WTC11 (cell line): ENCODE measurements around the gene CHRNA5. TPM values are rescaled to one million over a fixed set of nuclear protein-coding genes. Genes with fewer than 3 reads are reported as not detected.

Source experiments
- ATAC-seq: fragments of 200-7000 bp; cut with Tn5 transposase; 2 replicates; pipeline ENCODE4 v1.10.0; 2021; ENCODE audit warnings: mild to moderate bottlenecking, moderate library complexity
- CTCF ChIA-PET: fragments of 300-600 bp; sonication (Branson Sonifier 250); formaldehyde crosslinking; loops from one replicate; lab custom pipeline; 2021; ENCODE audit warnings: antibody characterized with exemption; lab: Charles Lee
- POLR2A ChIA-PET: fragments of 350-600 bp; sonication (Branson Sonifier 250); formaldehyde crosslinking; loops from one replicate; lab custom pipeline; 2021; ENCODE audit warnings: antibody characterized with exemption; lab: Charles Lee
- DNase-seq: peaks from one replicate; pipeline ENCODE4 v3.0.0; 2021; ENCODE audit warnings: low spot score
- H3K27ac Mint-ChIP-seq: 2 replicates; pipeline ENCODE4 v1.8.0; 2021; ENCODE audit warnings: mixed read lengths
- H3K27me3 Mint-ChIP-seq: 2 replicates; pipeline ENCODE4 v1.8.0; 2021; ENCODE audit warnings: low read depth, mild to moderate bottlenecking, moderate library complexity, mixed read lengths
- H3K36me3 Mint-ChIP-seq: 2 replicates; pipeline ENCODE4 v1.8.0; 2021; ENCODE audit warnings: mixed read lengths
- H3K4me1 Mint-ChIP-seq: 2 replicates; pipeline ENCODE4 v1.8.0; 2022; ENCODE audit warnings: mixed read lengths
- H3K4me3 Mint-ChIP-seq: 2 replicates; pipeline ENCODE4 v1.8.0; 2021; ENCODE audit warnings: mild to moderate bottlenecking, moderate library complexity, mixed read lengths
- H3K9me3 Mint-ChIP-seq: 2 replicates; pipeline ENCODE4 v1.8.0; 2021; ENCODE audit warnings: mixed read lengths
- ATF2 ChIP-seq: sonication (generic); formaldehyde crosslinking; IDR thresholded peaks from 2 replicates; pipeline ENCODE4 v1.8.1; 2022; ENCODE audit warnings: low read depth, missing genetic modification reagents, borderline replicate concordance
- ATF6 ChIP-seq: sonication (generic); formaldehyde crosslinking; IDR thresholded peaks from 2 replicates; pipeline ENCODE4 v1.8.1; 2023; ENCODE audit warnings: mild to moderate bottlenecking, missing genetic modification reagents
- ELF4 ChIP-seq: sonication (generic); formaldehyde crosslinking; IDR thresholded peaks from 2 replicates; pipeline ENCODE4 v1.8.1; 2022; ENCODE audit warnings: low read depth, mild to moderate bottlenecking, moderate library complexity, missing genetic modification reagents
- EMX1 ChIP-seq: fragments of 250-450 bp; sonication (Bioruptor Pico); IDR thresholded peaks from 2 replicates; pipeline ENCODE4 v1.8.0; 2021; ENCODE audit warnings: mild to moderate bottlenecking
- ERG ChIP-seq: fragments of 250-450 bp; sonication (Bioruptor Pico); IDR thresholded peaks from 2 replicates; pipeline ENCODE4 v1.8.0; 2021; ENCODE audit warnings: mild to moderate bottlenecking
- ESRRA ChIP-seq: sonication (generic); formaldehyde crosslinking; IDR thresholded peaks from 2 replicates; pipeline ENCODE4 v1.8.1; 2022; ENCODE audit warnings: mild to moderate bottlenecking, missing genetic modification reagents, borderline replicate concordance
- ETV6 ChIP-seq: sonication (generic); formaldehyde crosslinking; IDR thresholded peaks from 2 replicates; pipeline ENCODE4 v1.8.1; 2022; ENCODE audit warnings: mild to moderate bottlenecking, missing genetic modification reagents
- GRHL2 ChIP-seq: fragments of 250-450 bp; sonication (Bioruptor Pico); IDR thresholded peaks from 2 replicates; pipeline ENCODE4 v1.8.0; 2022; ENCODE audit warnings: mild to moderate bottlenecking, moderate library complexity; ENCODE audit not compliant: insufficient replicate concordance, severe bottlenecking
- MAX ChIP-seq: sonication (generic); formaldehyde crosslinking; IDR thresholded peaks from 2 replicates; pipeline ENCODE4 v1.8.0; 2022; ENCODE audit warnings: mild to moderate bottlenecking, missing genetic modification reagents
- NFE2L1 ChIP-seq: sonication (generic); formaldehyde crosslinking; IDR thresholded peaks from 2 replicates; pipeline ENCODE4 v1.8.1; 2023; ENCODE audit warnings: missing genetic modification reagents
- NFYB ChIP-seq: sonication (generic); formaldehyde crosslinking; conservative IDR thresholded peaks from 2 replicates; pipeline ENCODE4 v1.8.0; 2022; ENCODE audit warnings: low read depth, missing genetic modification reagents
- NR2C2 ChIP-seq: sonication (generic); formaldehyde crosslinking; IDR thresholded peaks from 2 replicates; pipeline ENCODE4 v1.8.0; 2022; ENCODE audit warnings: mild to moderate bottlenecking, missing genetic modification reagents
- PRRX2 ChIP-seq: fragments of 250-450 bp; sonication (Bioruptor Pico); IDR thresholded peaks from 2 replicates; pipeline ENCODE4 v1.8.0; 2021; ENCODE audit warnings: mild to moderate bottlenecking
- RELA ChIP-seq: sonication (generic); formaldehyde crosslinking; IDR thresholded peaks from 2 replicates; pipeline ENCODE4 v1.8.1; 2022; ENCODE audit warnings: missing genetic modification reagents, mild to moderate bottlenecking, borderline replicate concordance
- SP1 ChIP-seq: sonication (generic); formaldehyde crosslinking; conservative IDR thresholded peaks from 2 replicates; pipeline ENCODE4 v1.8.1; 2022; ENCODE audit warnings: missing genetic modification reagents
- TEAD4 ChIP-seq: sonication (generic); formaldehyde crosslinking; IDR thresholded peaks from 2 replicates; pipeline ENCODE4 v1.8.0; 2022; ENCODE audit warnings: mild to moderate bottlenecking, missing genetic modification reagents
- USF1 ChIP-seq: sonication (generic); formaldehyde crosslinking; IDR thresholded peaks from 2 replicates; pipeline ENCODE4 v1.8.0; 2022; ENCODE audit warnings: mild to moderate bottlenecking, missing genetic modification reagents
- ZNF121 ChIP-seq: sonication (generic); formaldehyde crosslinking; IDR thresholded peaks from 2 replicates; pipeline ENCODE4 v1.8.0; 2023; ENCODE audit warnings: missing genetic modification reagents
- ZNF263 ChIP-seq: sonication (generic); formaldehyde crosslinking; IDR thresholded peaks from 2 replicates; pipeline ENCODE4 v1.8.1; 2022; ENCODE audit warnings: low read depth, mild to moderate bottlenecking, moderate library complexity, missing genetic modification reagents
- ZNF416 ChIP-seq: fragments of 250-450 bp; sonication (Bioruptor Pico); IDR thresholded peaks from 2 replicates; pipeline ENCODE4 v1.9.0; 2021; ENCODE audit warnings: mild to moderate bottlenecking, inconsistent platforms
- ZNF532 ChIP-seq: fragments of 250-450 bp; sonication (Bioruptor Pico); IDR thresholded peaks from 2 replicates; pipeline ENCODE4 v1.9.0; 2021; ENCODE audit warnings: mild to moderate bottlenecking, borderline replicate concordance
- total RNA-seq: library from RNA; stranded (reverse); gene quantifications from 3 replicates; pipeline ENCODE4 v1.2.3, GENCODE V29; 2021

The CHRNA5 gene
- total RNA-seq, 1 experiment from 2014 or later = 21.0 TPM

GRCh38 chr15:78614021-78614420 lies 48.7 kb downstream of the CHRNA5 start (continued):
- TF ChIP-seq ATF6 (CRISPR knock-in tag) = no peak
- TF ChIP-seq ETV6 (CRISPR knock-in tag) = no peak
- TF ChIP-seq NFE2L1 (CRISPR knock-in tag) = no peak
- TF ChIP-seq PRRX2 (CRISPR knock-in tag) = no peak
- no peak for TF ChIP-seq GRHL2 (CRISPR knock-in tag)
- TF ChIP-seq ELF4 (CRISPR knock-in tag) = no peak
- no peak for TF ChIP-seq ESRRA
- TF ChIP-seq MAX (CRISPR knock-in tag) = no peak
- TF ChIP-seq EMX1 (CRISPR knock-in tag) = no peak
- TF ChIP-seq NR2C2 (CRISPR knock-in tag) = no peak

GRCh38 chr15:78615151-78615589 lies 49.9 kb downstream of the CHRNA5 start:
- H3K4me3 Mint-ChIP-seq = no peak overlapping the region
- H3K27ac Mint-ChIP-seq = no peak overlapping the region
- TF ChIP-seq ZNF416 (CRISPR knock-in tag) = no peak
- no peak for TF ChIP-seq ATF2 (CRISPR knock-in tag)
- TF ChIP-seq NFYB (CRISPR knock-in tag) = no peak
- TF ChIP-seq RELA (CRISPR knock-in tag) = no peak
- TF ChIP-seq ZNF121 (CRISPR knock-in tag) = no peak
- no peak for TF ChIP-seq TEAD4
- TF ChIP-seq ZNF263 (CRISPR knock-in tag) = no peak
- TF ChIP-seq ZNF532 (CRISPR knock-in tag) = no peak
- TF ChIP-seq USF1 (CRISPR knock-in tag) = no peak
- no peak for TF ChIP-seq ERG (CRISPR knock-in tag)
- TF ChIP-seq SP1 = no peak
- DNase-seq (no peak), ATAC-seq (no peak)
- POLR2A ChIA-PET = no interaction called here
- H3K36me3 Mint-ChIP-seq = 0 out of 2 replicates have a peak, but pooled peaks cover 2% of the 10 kb centered on the region
- peaks cover 8% of the 10 kb centered on the region for H3K9me3 Mint-ChIP-seq
- H3K4me1 Mint-ChIP-seq = peaks cover 17% of the 10 kb centered on the region
- CTCF ChIA-PET = interaction anchor here (0.6 to 1.6 kb wide), 5 partner anchors 44 to 136 kb away, joined by 3 to 5 read pairs (median 4); no protein-coding TSS in a partner anchor
- peaks cover 24% of the 10 kb centered on the region for H3K27me3 Mint-ChIP-seq
